ENCODE data around the gene SUMF1.

GRCh38 chr3:4507024-4507596 lies 40.0 kb upstream of the SUMF1 start:
- TF ChIP-seq L3MBTL2 (conservative IDR thresholded peaks at IDR 0.05) (no peak), ZNF384 (IDR thresholded peaks at IDR 0.05) (no peak), CTBP1 (IDR thresholded peaks at IDR 0.05; ENCODE audit: borderline replicate concordance) (no peak), SP1 (IDR thresholded peaks at IDR 0.05) (no peak), NFRKB (IDR thresholded peaks at IDR 0.05) (no peak), FOXM1 (IDR thresholded peaks at IDR 0.05; ENCODE audit: borderline replicate concordance) (no peak), BHLHE40 (IDR thresholded peaks at IDR 0.05; ENCODE audit: borderline replicate concordance) (no peak), FOXK2 (IDR thresholded peaks at IDR 0.05) (no peak), SUZ12 (IDR thresholded peaks at IDR 0.05) (no peak), ELF4 (IDR thresholded peaks at IDR 0.05) (no peak), ARNT (IDR thresholded peaks at IDR 0.05) (no peak), TARDBP (IDR thresholded peaks at IDR 0.05) (no peak), LEF1 (IDR thresholded peaks at IDR 0.05; ENCODE audit: borderline replicate concordance) (no peak), FOXA1 (IDR thresholded peaks at IDR 0.05) (no peak)

Data from HEK293T (cell line).